ENCODE results near the gene BMPR2.
"Not testable (repeated sequence)": the region's sequence is repeated elsewhere in the genome, so short reads cannot be mapped to it uniquely, and the experiment has no call there.

Gene BMPR2

GRCh38 chr2:202452744-202453143 lies 76.6 kb downstream of the BMPR2 start:
- no peak for DNase-seq (ENCODE audit: low read depth)

- no peak for DNase-seq (ENCODE audit: low read depth)
Observed at GRCh38 chr2:202454536-202454935, 78.4 kb downstream of the BMPR2 start.

GRCh38 chr2:202455114-202455513 lies 79.0 kb downstream of the BMPR2 start:
- DNase-seq (ENCODE audit: low read depth), result no peak

GRCh38 chr2:202460119-202460518 lies 84.0 kb downstream of the BMPR2 start:
- no peak for DNase-seq (ENCODE audit: low read depth)

GRCh38 chr2:202479090-202479489 lies 103.0 kb downstream of the BMPR2 start:
- DNase-seq (ENCODE audit: low read depth), result no peak

- no peak for DNase-seq (ENCODE audit: low read depth)
Observed at GRCh38 chr2:202479610-202480009, 103.5 kb downstream of the BMPR2 start.

- no peak for DNase-seq (ENCODE audit: low read depth)
Observed at GRCh38 chr2:202486351-202486750, 110.2 kb downstream of the BMPR2 start.

GRCh38 chr2:202488671-202489070 lies 112.5 kb downstream of the BMPR2 start:
- DNase-seq (ENCODE audit: low read depth), result no peak

GRCh38 chr2:202490479-202490878 lies 114.4 kb downstream of the BMPR2 start:
- DNase-seq (ENCODE audit: low read depth), result no peak

- DNase-seq (ENCODE audit: low read depth), result no peak
Observed at GRCh38 chr2:202491514-202491913, 115.4 kb downstream of the BMPR2 start.

- DNase-seq (ENCODE audit: low read depth), result no peak
Observed at GRCh38 chr2:202494300-202495229, 118.4 kb downstream of the BMPR2 start.

- DNase-seq (ENCODE audit: low read depth), result no peak
Observed at GRCh38 chr2:202495230-202495604, 119.1 kb downstream of the BMPR2 start.

GRCh38 chr2:202496835-202497472 lies 120.8 kb downstream of the BMPR2 start:
- DNase-seq (ENCODE audit: low read depth), result not testable (repeated sequence)

- not testable (repeated sequence) for DNase-seq (ENCODE audit: low read depth)
Observed at GRCh38 chr2:202497473-202497866, 121.3 kb downstream of the BMPR2 start.

GRCh38 chr2:202499841-202500240 lies 123.7 kb downstream of the BMPR2 start:
- not testable (repeated sequence) for DNase-seq (ENCODE audit: low read depth)

- DNase-seq (ENCODE audit: low read depth), result not testable (repeated sequence)
Observed at GRCh38 chr2:202503276-202503675, 127.1 kb downstream of the BMPR2 start.

- DNase-seq (ENCODE audit: low read depth), result no peak
Observed at GRCh38 chr2:202508686-202509085, 132.6 kb downstream of the BMPR2 start.

GRCh38 chr2:202510911-202511310 lies 134.8 kb downstream of the BMPR2 start:
- no peak for DNase-seq (ENCODE audit: low read depth)

GRCh38 chr2:202512176-202512575 lies 136.0 kb downstream of the BMPR2 start:
- no peak for DNase-seq (ENCODE audit: low read depth)

GRCh38 chr2:202514732-202515131 lies 138.6 kb downstream of the BMPR2 start:
- no peak for DNase-seq (ENCODE audit: low read depth)

- no peak for DNase-seq (ENCODE audit: low read depth)
Observed at GRCh38 chr2:202519453-202519852, 143.3 kb downstream of the BMPR2 start.

GRCh38 chr2:202521470-202521869 lies 145.3 kb downstream of the BMPR2 start:
- no peak for DNase-seq (ENCODE audit: low read depth)

GRCh38 chr2:202529389-202529788 lies 153.3 kb downstream of the BMPR2 start:
- no peak for DNase-seq (ENCODE audit: low read depth)

All from activated T-helper 1 cell treated with Interleukin-2 at 50 U/mL for 16 hours (primary cell).